IMR-90 (cell line): ENCODE measurements around the gene CCDC167. TPM values are rescaled to one million over a fixed set of nuclear protein-coding genes. Genes with fewer than 3 reads are reported as not detected.

ENCODE experiments used
- ATAC-seq: fragments of 200-7000 bp; cut with Tn5 transposase; 2 replicates; pipeline ENCODE4 v1.9.1; 2020; ENCODE audit warnings: low read depth, mild to moderate bottlenecking, moderate library complexity
- BruUV-seq: library from RNA; stranded (reverse); fragments of 400-500 nt; replicated peaks from 2 replicates; lab custom pipeline; 2021; lab: Mats Ljungman, UMichigan
- CTCF ChIA-PET: fragments of 300-600 bp; formaldehyde crosslinking; extraction: SDS; loops from one replicate; lab custom pipeline; 2021; ENCODE audit warnings: antibody characterized with exemption; lab: Yijun Ruan, JAX
- POLR2A ChIA-PET: fragments of 300-600 bp; sonication (Branson Sonifier 250); formaldehyde crosslinking; loops from one replicate; lab custom pipeline; 2022; ENCODE audit warnings: antibody characterized with exemption; ENCODE audit not compliant: unreplicated experiment; lab: Charles Lee
- DNase-seq: peaks from one replicate; pipeline ENCODE4 v3.0.0; 2013
- H2AFZ ChIP-seq: replicated peaks from 2 replicates; pipeline ENCODE3; 2013; ENCODE audit warnings: low read length, mild to moderate bottlenecking; ENCODE audit not compliant: poor library complexity
- H2AK5ac ChIP-seq: 2 replicates; pipeline ENCODE4 v1.6.1; 2013; ENCODE audit warnings: low read depth, low read length, inconsistent platforms
- H2AK9ac ChIP-seq: replicated peaks from 2 replicates; pipeline ENCODE3; 2013; ENCODE audit warnings: mild to moderate bottlenecking, low read depth, low read length, moderate library complexity; ENCODE audit not compliant: poor library complexity
- H2BK120ac ChIP-seq: 2 replicates; pipeline ENCODE4 v1.6.1; 2013; ENCODE audit warnings: low read depth, low read length, inconsistent platforms
- H2BK15ac ChIP-seq: 3 replicates; pipeline ENCODE4 v1.6.1; 2013; ENCODE audit warnings: low read depth, low read length, inconsistent platforms
- H2BK20ac ChIP-seq: 2 replicates; pipeline ENCODE4 v1.6.1; 2013; ENCODE audit warnings: low read depth, mild to moderate bottlenecking, inconsistent platforms, low read length, moderate library complexity
- H2BK5ac ChIP-seq: 2 replicates; pipeline ENCODE4 v1.6.1; 2013; ENCODE audit warnings: mild to moderate bottlenecking, low read depth, low read length, inconsistent platforms; ENCODE audit not compliant: poor library complexity, severe bottlenecking
- H3K14ac ChIP-seq: replicated peaks from 2 replicates; pipeline ENCODE4 v1.6.1; 2013; ENCODE audit warnings: low read depth, low read length, inconsistent platforms
- H3K18ac ChIP-seq: 2 replicates; pipeline ENCODE4 v1.6.1; 2013; ENCODE audit warnings: low read depth, low read length, control low read depth
- H3K23ac ChIP-seq: 2 replicates; pipeline ENCODE4 v1.6.1; 2013; ENCODE audit warnings: low read depth, low read length, inconsistent platforms
- H3K27ac ChIP-seq: 2 replicates; pipeline ENCODE4 v1.5.1; 2013; ENCODE audit warnings: mild to moderate bottlenecking, control low read depth, low read length; ENCODE audit not compliant: insufficient read depth
- H3K27me3 ChIP-seq: 2 replicates; pipeline ENCODE4 v1.6.1; 2013; ENCODE audit warnings: low read length; ENCODE audit not compliant: control insufficient read depth, insufficient read depth
- H3K36me3 ChIP-seq: 2 replicates; pipeline ENCODE4 v1.6.1; 2013; ENCODE audit warnings: low read length, mixed read lengths; ENCODE audit not compliant: control insufficient read depth, insufficient read depth
- H3K4ac ChIP-seq: 2 replicates; pipeline ENCODE4 v1.6.1; 2013; ENCODE audit warnings: low read depth, low read length, inconsistent platforms
- H3K4me1 ChIP-seq: 2 replicates; pipeline ENCODE4 v1.6.1; 2013; ENCODE audit warnings: low read length, mixed read lengths; ENCODE audit not compliant: control insufficient read depth, insufficient read depth
- H3K4me2 ChIP-seq: 2 replicates; pipeline ENCODE4 v1.6.1; 2013; ENCODE audit warnings: low read depth, mild to moderate bottlenecking, control low read depth, low read length, moderate library complexity
- H3K4me3 ChIP-seq: 2 replicates; pipeline ENCODE4 v1.5.1; 2013; ENCODE audit warnings: low read depth, mild to moderate bottlenecking, control low read depth, low read length, moderate library complexity; ENCODE audit not compliant: insufficient read depth
- H3K56ac ChIP-seq: 2 replicates; pipeline ENCODE4 v1.6.1; 2013; ENCODE audit warnings: low read length, inconsistent platforms; ENCODE audit not compliant: insufficient read depth; ENCODE audit errors: extremely low read depth
- H3K79me1 ChIP-seq, 2 experiments: 2 replicates each; pipeline ENCODE4 v1.6.1; 2013; ENCODE audit warnings: low read length in 2 of 2, inconsistent platforms in 1 of 2, low read depth in 1 of 2
- H3K9ac ChIP-seq: 2 replicates; pipeline ENCODE4 v1.6.1; 2013; ENCODE audit warnings: low read depth, low read length, control low read depth
- H3K9me1 ChIP-seq: 2 replicates; pipeline ENCODE4 v1.6.1; 2013; ENCODE audit warnings: low read length, inconsistent platforms; ENCODE audit not compliant: insufficient read depth
- H3K9me3 ChIP-seq: 2 replicates; pipeline ENCODE4 v1.6.1; 2013; ENCODE audit warnings: low read length; ENCODE audit not compliant: control insufficient read depth, insufficient read depth
- H4K20me1 ChIP-seq: 2 replicates; pipeline ENCODE4 v1.6.1; 2013; ENCODE audit warnings: low read length, inconsistent platforms; ENCODE audit not compliant: insufficient read depth
- H4K5ac ChIP-seq: 2 replicates; pipeline ENCODE4 v1.6.1; 2013; ENCODE audit warnings: mild to moderate bottlenecking, low read depth, low read length, control low read depth
- H4K8ac ChIP-seq, 2 experiments: 2 replicates each; pipeline ENCODE4 v1.6.1; 2013; ENCODE audit warnings: low read depth in 2 of 2, low read length in 2 of 2, control low read depth in 1 of 2, inconsistent platforms in 1 of 2
- H4K91ac ChIP-seq: 2 replicates; pipeline ENCODE4 v1.6.1; 2013; ENCODE audit warnings: low read depth, low read length, inconsistent platforms; ENCODE audit not compliant: insufficient read depth
- CTCF ChIP-seq: conservative IDR thresholded peaks from 2 replicates; pipeline ENCODE4 v1.5.1; 2012; ENCODE audit warnings: mild to moderate bottlenecking, low read depth, low read length, improper control_type of control experiment
- MAZ ChIP-seq: IDR thresholded peaks from 2 replicates; pipeline ENCODE4 v1.6.1; 2012; ENCODE audit warnings: low read depth, mild to moderate bottlenecking, low read length, improper control_type of control experiment, moderate library complexity, borderline replicate concordance
- MXI1 ChIP-seq: IDR thresholded peaks from 2 replicates; pipeline ENCODE4 v1.6.1; 2012; ENCODE audit warnings: low read depth, mild to moderate bottlenecking, low read length, moderate library complexity, borderline replicate concordance
- NFE2L2 ChIP-seq: fragments of 150-350 bp; IDR thresholded peaks from 2 replicates; pipeline ENCODE4 v1.6.1; 2016; ENCODE audit warnings: low read depth, mild to moderate bottlenecking, low read length
- USF2 ChIP-seq: fragments of 150-350 bp; IDR thresholded peaks from 2 replicates; pipeline ENCODE4 v1.6.1; 2017; ENCODE audit warnings: mild to moderate bottlenecking, antibody characterized with exemption, low read length, low read depth
- WGBS, 2 experiments: methylation state at CpG; one replicate each; pipeline versions ENCODE4 v1.1.5 to v1.1.7; 2013; ENCODE audit warnings: missing lambda C conversion rate in 2 of 2; ENCODE audit not compliant: insufficient read length in 1 of 2; ENCODE audit errors: extremely low coverage in 2 of 2; 5-methylcytosine and 5-hydroxymethylcytosine counted together
- dilution Hi-C: fragments of 300-500 bp; cut with HindIII; formaldehyde crosslinking; loops from one replicate; pipeline ENCODE4 v1.14.3; 2018; ENCODE audit warnings: low sequenced_read_pairs; ENCODE audit not compliant: unreplicated experiment
- in situ Hi-C: fragments of 300-500 bp; cut with MboI; formaldehyde crosslinking; loops from 3 replicates; pipeline ENCODE4 v1.14.3; 2019; ENCODE audit warnings: low sequenced_read_pairs, inconsistent platforms, mixed read lengths
- intact Hi-C: fragments of 100-400 bp; cut with micrococcal nuclease; formaldehyde crosslinking; loops from 2 replicates; pipeline ENCODE4 v1.10.0; 2022
- polyA plus RNA-seq, 3 experiments: library from polyadenylated mRNA; depleted of rRNA; stranded (reverse); fragments of >200 nt; gene quantifications; 2 replicates each; pipeline ENCODE4 v1.2.3, GENCODE V29; 2012; ENCODE audit warnings: low replicate concordance in 1 of 3
- total RNA-seq: library from RNA; depleted of rRNA; stranded (reverse); fragments of >200 nt; gene quantifications from 2 replicates; pipeline ENCODE4 v1.2.3, GENCODE V29; 2012

The CCDC167 gene
- total and polyA plus RNA-seq, 2 of the 4 experiments (the other 2 are of a cell fraction): 35.8 to 96.8 TPM

GRCh38 chr6:37487591-37488380 lies 11.9 kb downstream of the CCDC167 start:
- no peak overlapping the region for H2AK5ac ChIP-seq
- no peak for DNase-seq
- peaks cover 16% of the 10 kb centered on the region for H4K20me1 ChIP-seq
- H2BK5ac ChIP-seq: no peak overlapping the region
- peaks cover 0 to 24% of the 10 kb centered on the region in 2 experiments; a peak in 2 of 4 replicates for H3K79me1 ChIP-seq
- dilution Hi-C loops (no loop called here), in situ Hi-C loops (no loop called here), intact Hi-C loops (no loop called here)
- no peak overlapping the region for H2BK15ac ChIP-seq
- H3K23ac ChIP-seq: no peak overlapping the region
- peaks cover 8% of the 10 kb centered on the region for H3K36me3 ChIP-seq
- no peak overlapping the region for H3K27ac ChIP-seq
- no peak overlapping the region for H3K56ac ChIP-seq
- TF ChIP-seq NFE2L2 (no peak), MXI1 (no peak), USF2 (no peak), CTCF (no peak), MAZ (no peak)
- no TSS peak for BruUV-seq
- no peak overlapping the region for H3K4ac ChIP-seq
- no peak overlapping the region for H4K91ac ChIP-seq
- H3K18ac ChIP-seq: no peak overlapping the region
- no peaks in the 10 kb centered on the region for H3K27me3 ChIP-seq
- no peak overlapping the region for H2AK9ac ChIP-seq
- no peak overlapping the region for H2AFZ ChIP-seq
- H3K9me1 ChIP-seq: no peaks in the 10 kb centered on the region; the same call in 1 of the 2 replicates
- 94% methylated on average over 3 of the region's 9 CpGs; no CpG with 5 or more reads in 1 of the 2 experiments for WGBS, 2 experiments
- no peak overlapping the region for H4K8ac ChIP-seq
- H3K9me3 ChIP-seq: no peaks in the 10 kb centered on the region
- H3K14ac ChIP-seq: no peak overlapping the region
- no peak overlapping the region for H3K4me2 ChIP-seq
- H2BK20ac ChIP-seq: no peak overlapping the region
- no peak overlapping the region for H2BK120ac ChIP-seq
- H3K4me3 ChIP-seq: no peak overlapping the region
- no peak overlapping the region for H3K9ac ChIP-seq
- no peak overlapping the region for H4K5ac ChIP-seq
- POLR2A ChIA-PET: no interaction called here
- CTCF ChIA-PET: no interaction called here
- no peak for ATAC-seq
- no peaks in the 10 kb centered on the region for H3K4me1 ChIP-seq
